Measurements from ENCODE around the gene ARHGAP23. TPM values are rescaled to one million over a fixed set of nuclear protein-coding genes. Genes with fewer than 3 reads are reported as not detected.

ARHGAP23 gene
- total and polyA plus RNA-seq, 2 donors, result 39.8 to 53.8 TPM

DNA sequence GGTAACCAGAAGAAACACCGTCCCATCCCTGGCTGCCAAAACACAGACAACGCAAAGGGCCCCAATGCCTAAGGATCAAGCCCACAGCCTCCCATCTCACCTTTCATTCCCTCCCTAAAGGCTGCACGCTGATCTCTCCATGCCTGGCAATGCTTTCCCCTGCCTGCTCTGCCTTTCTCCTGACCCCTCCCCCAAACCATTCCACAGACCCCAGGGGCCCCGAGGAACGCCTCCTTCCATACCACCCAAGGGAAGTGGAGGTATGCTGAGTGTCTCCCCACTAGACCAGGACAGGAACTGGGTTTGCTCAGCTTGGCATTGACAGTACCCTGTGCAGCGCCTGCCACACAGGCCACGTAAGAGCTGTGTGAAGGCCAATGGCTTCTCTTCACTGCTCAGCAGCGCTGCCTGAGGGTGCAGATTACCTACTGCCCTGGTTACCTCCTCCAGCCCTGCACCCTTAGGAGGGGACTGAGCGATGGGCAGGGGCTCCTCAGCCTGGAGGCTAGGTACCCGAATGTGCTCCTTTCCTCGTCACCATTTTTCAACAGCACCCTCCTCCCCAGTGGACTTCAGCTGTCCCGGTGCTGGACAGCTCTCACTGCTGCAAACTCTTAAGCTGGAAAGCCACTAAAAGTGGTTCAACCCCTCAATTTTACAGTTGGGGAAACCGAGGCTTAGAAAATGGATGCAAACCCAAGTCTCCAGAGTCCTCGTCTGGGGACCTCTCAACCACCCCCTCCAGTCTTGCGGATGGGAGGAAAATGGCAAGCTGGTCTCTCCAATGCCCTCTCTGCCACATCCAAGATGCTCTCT, 132.4 kb downstream of the ARHGAP23 start:
- WGBS, result 23% methylated on average over 15 of the region's 15 CpGs
- H3K4me1 ChIP-seq (ENCODE audit: insufficient read depth), result no peaks in the 10 kb centered on the region
- H3K36me3 ChIP-seq (ENCODE audit: insufficient read depth), result no peaks in the 10 kb centered on the region
- no peak overlapping the region for H3K27ac ChIP-seq (ENCODE audit: low read depth)
- H3K4me3 ChIP-seq (ENCODE audit: low read depth, low read length), result no peak overlapping the region
- DNase-seq (ENCODE audit: extremely low spot score), result no peak

DNA sequence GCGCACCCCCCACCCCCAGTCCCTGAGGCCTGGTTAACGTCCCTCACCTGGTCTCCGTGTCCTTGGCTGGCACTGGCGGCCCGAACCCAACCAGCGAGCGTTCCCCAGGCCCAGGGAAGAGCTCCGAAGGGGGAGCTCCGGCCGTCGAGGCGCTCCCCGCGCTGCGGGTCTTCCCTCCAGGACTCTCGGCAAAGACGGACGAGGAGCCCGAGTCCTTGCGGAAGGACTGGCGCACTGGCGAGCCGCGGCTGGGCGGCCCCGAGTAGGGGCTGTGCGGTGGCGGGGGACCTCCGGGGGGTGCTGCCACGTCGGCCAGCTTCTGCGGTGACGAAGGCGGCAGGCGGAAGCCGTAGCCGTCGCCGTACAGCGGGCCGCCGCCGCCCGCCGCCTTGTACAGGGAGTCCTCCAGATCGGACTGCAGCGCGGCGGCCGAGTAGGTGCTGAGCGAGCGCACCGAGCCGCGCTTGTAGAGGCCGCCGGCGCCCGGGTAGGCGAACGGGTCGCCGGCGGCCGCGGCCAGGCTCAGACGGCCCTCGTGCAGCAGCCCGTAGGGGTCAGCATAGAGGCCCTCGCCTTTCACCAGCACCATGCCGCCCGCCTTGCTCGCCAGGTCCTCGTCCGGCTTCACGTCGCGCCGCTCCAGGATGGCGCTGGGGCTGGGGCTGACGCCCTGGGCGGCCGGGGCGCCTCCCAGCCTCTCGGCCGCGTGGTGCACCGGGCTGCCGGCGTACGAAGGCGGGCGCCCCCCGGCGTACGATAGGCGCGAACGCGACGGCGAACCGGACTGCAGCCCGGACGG, 133.4 kb downstream of the ARHGAP23 start:
- Histone ChIP-seq H3K27ac (ENCODE audit: low read depth) (no peak overlapping the region), H3K36me3 (ENCODE audit: insufficient read depth) (no peaks in the 10 kb centered on the region), H3K4me1 (ENCODE audit: insufficient read depth) (no peaks in the 10 kb centered on the region), H3K4me3 (ENCODE audit: low read depth, low read length) (no peak overlapping the region)
- WGBS, result 8% methylated on average over 105 of the region's 105 CpGs
- no peak for DNase-seq (ENCODE audit: extremely low spot score)

Other genes starting within 250 kb of the ARHGAP23 start
- gene TBC1D3, start 235.9 kb upstream of the ARHGAP23 start, total RNA-seq, result not detected
- 0.06 TPM for gene TBC1D3, start 235.9 kb upstream of the ARHGAP23 start, polyA plus RNA-seq
- 26.9 TPM for gene MRPL45, start 131.3 kb upstream of the ARHGAP23 start, total RNA-seq
- 33.9 TPM for gene MRPL45, start 131.3 kb upstream of the ARHGAP23 start, polyA plus RNA-seq
- 0.11 TPM for gene GPR179, start 84.5 kb upstream of the ARHGAP23 start, total RNA-seq
- gene GPR179, start 84.5 kb upstream of the ARHGAP23 start, polyA plus RNA-seq, result 0.04 TPM
- 18.0 TPM for gene SOCS7, start 76.6 kb upstream of the ARHGAP23 start, total RNA-seq
- gene SOCS7, start 76.6 kb upstream of the ARHGAP23 start, polyA plus RNA-seq, result 9.2 TPM
- 2.7 TPM for gene SRCIN1, start 177.5 kb downstream of the ARHGAP23 start, total RNA-seq
- 3.0 TPM for gene SRCIN1, start 177.5 kb downstream of the ARHGAP23 start, polyA plus RNA-seq
- 0.32 TPM for gene EPOP, start 246.5 kb downstream of the ARHGAP23 start, total RNA-seq
- 2.3 TPM for gene EPOP, start 246.5 kb downstream of the ARHGAP23 start, polyA plus RNA-seq

Measured in urinary bladder (tissue), 4 donors.